ENCODE measurements around the gene RGS16.
A peak's percentile ranks its signal among the peaks of the same experiment; 100 is the strongest.

The RGS16 gene

DNA sequence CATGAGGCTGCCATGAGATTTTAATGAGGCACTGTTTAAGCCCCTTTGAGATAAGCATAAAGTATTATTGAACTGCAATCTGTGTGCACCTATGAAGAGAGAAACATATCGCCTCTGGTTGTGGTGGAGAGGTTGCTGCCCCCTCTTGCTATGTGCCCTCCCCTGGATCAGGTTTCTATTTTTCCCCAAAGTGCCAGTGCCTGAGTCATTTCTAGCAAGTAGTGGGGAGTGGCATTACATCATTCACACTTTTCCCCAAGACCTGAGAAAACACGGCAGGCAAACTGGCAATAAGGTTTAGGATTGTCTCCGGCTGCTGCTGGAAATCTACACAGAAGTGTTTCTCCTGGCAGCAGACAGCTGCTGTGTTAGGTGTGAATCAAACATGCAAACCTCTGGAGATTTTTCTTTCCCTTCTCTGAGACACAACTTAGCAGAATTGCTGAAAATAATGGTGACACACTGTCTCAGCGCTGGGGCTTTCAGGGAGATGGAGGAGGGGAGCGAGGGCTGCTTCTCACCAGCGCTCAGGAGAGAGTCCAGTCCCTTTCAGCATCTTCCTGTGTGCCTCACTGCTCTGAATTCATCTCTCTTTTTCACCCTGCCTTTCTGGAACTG lies 13.7 kb upstream of the RGS16 start:
- DNase-seq, result no peak
- Histone ChIP-seq H3K9me3 (ENCODE audit: control extremely low read depth in 1 of 5, control insufficient read depth in 4 of 5, insufficient read depth in 2 of 5, low read depth in 1 of 5, low read length in 4 of 5) (peaks cover 0 to 5% (median 0%) of the 10 kb centered on the region in 5 experiments), H3K4me3 (ENCODE audit: control insufficient read depth in 1 of 7, extremely low read depth in 1 of 7, insufficient read depth in 4 of 7, low read depth in 2 of 7, low read length in 6 of 7) (no peak overlapping the region), H3K27ac (ENCODE audit: insufficient read depth in 1 of 2, low read depth in 1 of 2, low read length in 2 of 2, poor library complexity in 1 of 2, severe bottlenecking in 2 of 2) (no peak overlapping the region), H3K4me1 (ENCODE audit: control extremely low read depth in 1 of 4, control insufficient read depth in 4 of 4, insufficient read depth in 4 of 4, low read length in 3 of 4) (peaks cover 8 to 33% (median 27%) of the 10 kb centered on the region in 4 experiments), H3K36me3 (ENCODE audit: control insufficient read depth in 4 of 4, insufficient read depth in 4 of 4, low read length in 3 of 4) (no peaks in the 10 kb centered on the region), H3K27me3 (replicated peaks in 2 of 5; ENCODE audit: control insufficient read depth in 4 of 5, insufficient read depth in 5 of 5, low read length in 4 of 5) (peaks cover under 1 to 28% (median 17%) of the 10 kb centered on the region in 5 experiments)
- POLR2A ChIA-PET, result no interaction called here
- CTCF ChIA-PET, result interaction anchor here (0.9 to 13.3 kb wide), 7 partner anchors 11 to 165 kb away, joined by 3 to 157 read pairs (median 3); partner anchors contain the start of gene RGS16
- WGBS (ENCODE audit: insufficient coverage), result 80% methylated on average over 5 of the region's 6 CpGs

DNA sequence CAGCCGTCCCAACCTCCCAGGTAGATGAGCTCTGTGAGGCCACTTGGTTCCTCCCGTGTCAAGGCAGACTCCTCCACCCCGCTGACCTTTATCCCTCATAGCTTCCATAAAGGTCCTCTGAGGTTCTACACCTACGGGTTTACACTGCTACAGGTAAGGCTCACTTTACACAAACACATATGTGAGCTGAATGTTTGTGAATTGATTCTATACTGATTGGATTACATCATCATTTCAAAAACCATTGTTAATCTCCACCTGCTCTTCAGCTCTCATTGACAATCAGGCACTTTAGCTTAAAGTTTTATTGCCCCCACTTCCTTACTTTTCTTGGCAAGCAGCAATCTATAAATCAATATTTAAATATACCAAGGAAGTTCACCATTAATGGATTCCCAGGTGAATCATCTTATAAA lies 12.8 kb upstream of the RGS16 start:
- H3K27ac ChIP-seq (ENCODE audit: insufficient read depth in 1 of 2, low read depth in 1 of 2, low read length in 2 of 2, poor library complexity in 1 of 2, severe bottlenecking in 2 of 2), result no peak overlapping the region
- H3K4me1 ChIP-seq (ENCODE audit: control extremely low read depth in 1 of 4, control insufficient read depth in 4 of 4, insufficient read depth in 4 of 4, low read length in 3 of 4), result peaks cover 8 to 33% (median 26%) of the 10 kb centered on the region in 4 experiments
- peaks cover 0 to 5% (median 0%) of the 10 kb centered on the region in 5 experiments for H3K9me3 ChIP-seq (ENCODE audit: control extremely low read depth in 1 of 5, control insufficient read depth in 4 of 5, insufficient read depth in 2 of 5, low read depth in 1 of 5, low read length in 4 of 5)
- no peak overlapping the region for H3K4me3 ChIP-seq (ENCODE audit: control insufficient read depth in 1 of 7, extremely low read depth in 1 of 7, insufficient read depth in 4 of 7, low read depth in 2 of 7, low read length in 6 of 7)
- ChIA-PET CTCF (interaction anchor here (0.5 to 13.3 kb wide), 7 partner anchors 10 to 174 kb away, joined by 3 to 157 read pairs (median 3); partner anchors contain the start of gene RGS16), POLR2A (interaction anchor here (1.3 kb wide), 2 partner anchors 10 to 13 kb away, joined by 4 to 9 read pairs; no protein-coding TSS in a partner anchor)
- no peaks in the 10 kb centered on the region for H3K36me3 ChIP-seq (ENCODE audit: control insufficient read depth in 4 of 4, insufficient read depth in 4 of 4, low read length in 3 of 4)
- WGBS (ENCODE audit: insufficient coverage), result 93% methylated on average over 2 of the region's 4 CpGs
- H3K27me3 ChIP-seq (replicated peaks in 2 of 5; ENCODE audit: control insufficient read depth in 4 of 5, insufficient read depth in 5 of 5, low read length in 4 of 5), result peaks cover 3 to 35% (median 20%) of the 10 kb centered on the region in 5 experiments
- no peak for DNase-seq

DNA sequence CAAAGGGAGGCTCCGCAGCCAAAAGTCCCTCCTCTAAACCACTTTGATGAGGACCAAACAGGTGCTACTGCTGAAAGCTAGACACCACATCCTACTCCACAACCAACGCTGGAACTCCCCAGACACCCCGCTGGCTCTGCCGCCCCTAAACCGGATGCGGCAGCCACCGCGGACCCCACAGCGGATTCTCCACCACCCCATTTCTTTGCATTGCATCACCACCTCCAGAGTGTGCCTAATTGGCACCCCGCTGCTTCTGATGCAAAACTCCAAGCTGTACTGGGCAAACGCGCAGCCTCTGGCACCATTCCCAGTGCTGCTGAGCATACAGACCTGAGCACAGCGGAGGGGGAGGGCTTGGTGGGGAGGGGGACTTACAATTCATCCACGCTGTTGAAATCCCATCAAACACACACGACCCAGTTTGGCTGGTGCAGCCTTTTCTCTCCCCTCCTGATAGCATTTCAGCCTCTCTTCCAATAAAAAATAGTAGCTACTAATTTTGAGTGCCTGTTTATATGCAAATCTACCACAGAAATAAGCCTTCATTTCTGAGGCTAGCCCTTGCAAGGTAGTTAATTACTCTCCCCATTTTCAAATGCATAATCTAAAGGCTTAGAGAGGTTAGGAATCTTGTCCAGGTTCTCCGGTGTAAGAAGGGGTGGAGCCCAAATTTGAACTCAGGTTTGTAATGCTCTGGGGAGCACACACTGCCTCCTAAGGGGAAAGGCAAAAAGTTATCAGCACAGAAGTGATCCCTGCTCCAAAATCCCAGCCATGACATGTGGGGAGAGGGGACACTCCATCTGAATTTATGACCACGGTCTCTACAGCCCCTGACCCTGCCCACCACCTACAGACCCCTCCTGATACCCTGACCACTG lies 12.2 kb upstream of the RGS16 start:
- POLR2A ChIA-PET, result interaction anchor here (1.1 to 1.3 kb wide), 4 partner anchors 10 to 13 kb away, joined by 3 to 9 read pairs (median 4); no protein-coding TSS in a partner anchor
- CTCF ChIA-PET, result interaction anchor here (0.5 to 13.3 kb wide), 9 partner anchors 11 to 175 kb away, joined by 3 to 157 read pairs (median 3); partner anchors contain the start of gene RGS16
- Histone ChIP-seq H3K27ac (ENCODE audit: insufficient read depth in 1 of 2, low read depth in 1 of 2, low read length in 2 of 2, poor library complexity in 1 of 2, severe bottlenecking in 2 of 2) (no peak overlapping the region), H3K4me1 (ENCODE audit: control extremely low read depth in 1 of 4, control insufficient read depth in 4 of 4, insufficient read depth in 4 of 4, low read length in 3 of 4) (peaks cover 8 to 33% (median 26%) of the 10 kb centered on the region in 4 experiments), H3K27me3 (replicated peaks in 2 of 5; ENCODE audit: control insufficient read depth in 4 of 5, insufficient read depth in 5 of 5, low read length in 4 of 5) (peaks cover 3 to 36% (median 20%) of the 10 kb centered on the region in 5 experiments), H3K9me3 (ENCODE audit: control extremely low read depth in 1 of 5, control insufficient read depth in 4 of 5, insufficient read depth in 2 of 5, low read depth in 1 of 5, low read length in 4 of 5) (peaks cover 0 to 5% (median 0%) of the 10 kb centered on the region in 5 experiments), H3K4me3 (ENCODE audit: control insufficient read depth in 1 of 7, extremely low read depth in 1 of 7, insufficient read depth in 4 of 7, low read depth in 2 of 7, low read length in 6 of 7) (peak overlapping the region in 4 of 7 experiments; percentile 50 to 81 (median 70)), H3K36me3 (ENCODE audit: control insufficient read depth in 4 of 4, insufficient read depth in 4 of 4, low read length in 3 of 4) (no peaks in the 10 kb centered on the region)
- DNase-seq, result peak; percentile 77 to 97 (median 97)
- 2% methylated on average over 13 of the region's 17 CpGs for WGBS (ENCODE audit: insufficient coverage)

DNA sequence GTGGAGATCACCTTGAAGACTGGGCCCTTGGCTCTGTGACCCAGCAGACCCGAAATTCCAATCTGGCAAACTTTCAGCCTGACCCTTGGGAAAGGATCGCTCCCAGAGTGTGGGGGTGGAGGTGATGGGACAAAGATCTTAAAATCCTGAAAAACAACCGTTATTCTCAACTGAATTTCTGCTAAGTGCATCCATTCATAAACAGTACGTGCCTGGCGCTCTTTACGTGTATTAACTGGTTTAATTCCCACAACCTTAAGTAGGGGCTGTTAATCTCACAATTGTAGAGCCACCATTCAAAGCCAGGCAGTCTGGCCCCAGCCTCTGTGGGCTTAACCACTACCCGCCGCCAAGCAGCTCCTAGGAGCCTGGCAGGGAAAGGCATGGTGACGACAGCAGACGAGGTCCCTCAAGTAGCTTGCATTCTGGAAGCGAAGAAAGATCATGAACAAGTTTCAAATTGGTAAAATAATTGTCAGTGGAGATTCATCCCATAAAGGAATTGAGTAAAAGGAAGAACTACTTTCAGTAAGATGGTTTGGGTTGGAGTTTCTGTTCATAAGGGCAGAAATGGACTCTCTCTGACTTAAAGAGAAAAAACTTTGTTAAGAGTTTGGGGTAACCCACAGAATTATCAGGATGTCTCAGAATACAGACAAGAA lies 11.4 kb upstream of the RGS16 start:
- 5% methylated on average over 8 of the region's 11 CpGs for WGBS (ENCODE audit: insufficient coverage)
- peak overlapping the region; percentile 37 to 81 (median 61) for H3K4me3 ChIP-seq (ENCODE audit: control insufficient read depth in 1 of 7, extremely low read depth in 1 of 7, insufficient read depth in 4 of 7, low read depth in 2 of 7, low read length in 6 of 7)
- ChIA-PET CTCF (interaction anchor here (0.6 to 13.3 kb wide), 6 partner anchors 14 to 171 kb away, joined by 3 to 157 read pairs (median 8); partner anchors contain the start of gene RGS16), POLR2A (interaction anchor here (0.8 to 1.3 kb wide), 5 partner anchors 9 to 14 kb away, joined by 3 to 9 read pairs (median 3); no protein-coding TSS in a partner anchor)
- peak; percentile 46 to 79 (median 69) for DNase-seq
- no peak overlapping the region for H3K27ac ChIP-seq (ENCODE audit: insufficient read depth in 1 of 2, low read depth in 1 of 2, low read length in 2 of 2, poor library complexity in 1 of 2, severe bottlenecking in 2 of 2)
- H3K9me3 ChIP-seq (ENCODE audit: control extremely low read depth in 1 of 5, control insufficient read depth in 4 of 5, insufficient read depth in 2 of 5, low read depth in 1 of 5, low read length in 4 of 5), result peaks cover 0 to 2% (median 0%) of the 10 kb centered on the region in 5 experiments
- H3K36me3 ChIP-seq (ENCODE audit: control insufficient read depth in 4 of 4, insufficient read depth in 4 of 4, low read length in 3 of 4), result no peaks in the 10 kb centered on the region
- H3K4me1 ChIP-seq (ENCODE audit: control extremely low read depth in 1 of 4, control insufficient read depth in 4 of 4, insufficient read depth in 4 of 4, low read length in 3 of 4), result peaks cover 8 to 33% (median 26%) of the 10 kb centered on the region in 4 experiments
- H3K27me3 ChIP-seq (replicated peaks in 2 of 5; ENCODE audit: control insufficient read depth in 4 of 5, insufficient read depth in 5 of 5, low read length in 4 of 5), result peaks cover 3 to 36% (median 20%) of the 10 kb centered on the region in 5 experiments

DNA sequence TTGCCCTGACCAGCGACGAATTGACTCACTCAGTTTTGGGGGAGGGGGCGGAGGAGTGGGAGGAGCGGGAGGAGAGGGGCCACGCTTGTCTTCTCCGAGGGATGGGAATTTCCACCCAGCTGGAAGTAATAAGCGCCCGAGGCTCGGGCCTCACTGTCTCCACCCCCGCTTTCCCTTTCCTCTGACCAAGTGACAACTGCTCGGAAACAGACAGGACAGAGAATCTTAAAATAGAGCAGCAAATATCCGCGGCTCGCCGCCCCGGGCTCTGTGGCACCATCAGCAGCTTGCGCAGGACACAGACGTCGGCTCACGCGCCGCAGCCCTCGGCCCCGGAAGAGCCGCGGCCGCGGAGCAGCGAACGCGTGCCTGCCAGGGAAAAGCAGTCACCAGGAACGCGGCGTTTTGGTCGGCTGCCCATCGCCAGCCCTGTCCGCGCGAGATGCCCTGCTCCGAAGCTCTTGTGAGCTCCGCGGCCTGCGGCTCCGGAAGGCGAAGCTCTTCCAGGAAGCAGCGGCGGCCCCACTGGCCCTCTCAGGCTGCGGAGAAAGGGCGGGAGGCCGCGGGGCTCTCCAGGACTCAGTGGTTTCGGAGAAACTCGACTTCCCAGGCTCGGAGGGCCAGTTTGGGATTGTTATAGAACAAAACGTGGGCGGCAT lies 10.7 kb upstream of the RGS16 start:
- Histone ChIP-seq H3K9me3 (ENCODE audit: control extremely low read depth in 1 of 5, control insufficient read depth in 4 of 5, insufficient read depth in 2 of 5, low read depth in 1 of 5, low read length in 4 of 5) (no peaks in the 10 kb centered on the region), H3K4me1 (ENCODE audit: control extremely low read depth in 1 of 4, control insufficient read depth in 4 of 4, insufficient read depth in 4 of 4, low read length in 3 of 4) (peaks cover 8 to 33% (median 26%) of the 10 kb centered on the region in 4 experiments), H3K36me3 (ENCODE audit: control insufficient read depth in 4 of 4, insufficient read depth in 4 of 4, low read length in 3 of 4) (no peaks in the 10 kb centered on the region), H3K27ac (ENCODE audit: insufficient read depth in 1 of 2, low read depth in 1 of 2, low read length in 2 of 2, poor library complexity in 1 of 2, severe bottlenecking in 2 of 2) (no peak overlapping the region), H3K4me3 (ENCODE audit: control insufficient read depth in 1 of 7, extremely low read depth in 1 of 7, insufficient read depth in 4 of 7, low read depth in 2 of 7, low read length in 6 of 7) (peak overlapping the region; percentile 37 to 81 (median 61)), H3K27me3 (replicated peaks in 2 of 5; ENCODE audit: control insufficient read depth in 4 of 5, insufficient read depth in 5 of 5, low read length in 4 of 5) (peaks cover 3 to 36% (median 20%) of the 10 kb centered on the region in 5 experiments)
- WGBS (ENCODE audit: insufficient coverage), result 0% methylated on average over 36 of the region's 56 CpGs
- peak; percentile 38 to 68 (median 54) for DNase-seq
- POLR2A ChIA-PET, result interaction anchor here (0.8 to 1.1 kb wide), 2 partner anchors 8 to 15 kb away, joined by 3 read pairs; no protein-coding TSS in a partner anchor
- CTCF ChIA-PET, result interaction anchor here (1.0 to 13.3 kb wide), 5 partner anchors 14 to 173 kb away, joined by 3 to 157 read pairs (median 12); partner anchors contain the start of gene RGS16

DNA sequence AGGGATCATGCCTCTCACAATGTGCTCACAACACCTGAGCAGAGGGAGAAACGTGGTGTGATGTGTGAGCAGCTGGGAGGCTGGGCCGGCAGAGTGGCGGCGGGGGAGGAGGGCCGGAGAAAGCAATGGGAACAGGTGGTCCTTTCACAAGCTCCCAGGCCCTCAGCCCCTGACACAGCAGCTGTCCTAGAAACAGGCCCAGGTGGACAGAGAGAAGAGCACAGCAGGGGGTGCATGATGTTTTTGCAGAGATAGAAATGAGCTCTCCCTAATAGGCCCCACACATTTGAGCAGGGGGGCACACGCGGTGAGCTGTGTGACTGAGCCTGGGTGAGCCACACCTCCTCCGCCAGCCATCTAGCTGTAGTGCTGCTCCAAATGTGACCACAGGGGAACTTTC lies 7.6 kb upstream of the RGS16 start:
- H3K27me3 ChIP-seq (replicated peaks in 2 of 5; ENCODE audit: control insufficient read depth in 4 of 5, insufficient read depth in 5 of 5, low read length in 4 of 5), result peaks cover 3 to 24% (median 13%) of the 10 kb centered on the region in 5 experiments
- CTCF ChIA-PET, result interaction anchor here (0.9 to 13.3 kb wide), 4 partner anchors 11 to 175 kb away, joined by 3 to 157 read pairs (median 22); partner anchors contain the start of gene RGS16
- H3K36me3 ChIP-seq (ENCODE audit: control insufficient read depth in 4 of 4, insufficient read depth in 4 of 4, low read length in 3 of 4), result no peaks in the 10 kb centered on the region
- WGBS (ENCODE audit: insufficient coverage), result 91% methylated on average over 7 of the region's 8 CpGs
- DNase-seq, result no peak
- H3K27ac ChIP-seq (ENCODE audit: insufficient read depth in 1 of 2, low read depth in 1 of 2, low read length in 2 of 2, poor library complexity in 1 of 2, severe bottlenecking in 2 of 2), result no peak overlapping the region
- H3K4me3 ChIP-seq (ENCODE audit: control insufficient read depth in 1 of 7, extremely low read depth in 1 of 7, insufficient read depth in 4 of 7, low read depth in 2 of 7, low read length in 6 of 7), result no peak overlapping the region
- POLR2A ChIA-PET, result interaction anchor here (0.5 kb wide), 1 partner anchor 230 kb away, joined by 8 read pairs; no protein-coding TSS in a partner anchor
- peaks cover 8 to 35% (median 26%) of the 10 kb centered on the region in 4 experiments for H3K4me1 ChIP-seq (ENCODE audit: control extremely low read depth in 1 of 4, control insufficient read depth in 4 of 4, insufficient read depth in 4 of 4, low read length in 3 of 4)
- no peaks in the 10 kb centered on the region for H3K9me3 ChIP-seq (ENCODE audit: control extremely low read depth in 1 of 5, control insufficient read depth in 4 of 5, insufficient read depth in 2 of 5, low read depth in 1 of 5, low read length in 4 of 5)

Measured in common myeloid progenitor, CD34-positive (primary cell).